Measurements from ENCODE around the gene P3R3URF.

The P3R3URF gene

DNA sequence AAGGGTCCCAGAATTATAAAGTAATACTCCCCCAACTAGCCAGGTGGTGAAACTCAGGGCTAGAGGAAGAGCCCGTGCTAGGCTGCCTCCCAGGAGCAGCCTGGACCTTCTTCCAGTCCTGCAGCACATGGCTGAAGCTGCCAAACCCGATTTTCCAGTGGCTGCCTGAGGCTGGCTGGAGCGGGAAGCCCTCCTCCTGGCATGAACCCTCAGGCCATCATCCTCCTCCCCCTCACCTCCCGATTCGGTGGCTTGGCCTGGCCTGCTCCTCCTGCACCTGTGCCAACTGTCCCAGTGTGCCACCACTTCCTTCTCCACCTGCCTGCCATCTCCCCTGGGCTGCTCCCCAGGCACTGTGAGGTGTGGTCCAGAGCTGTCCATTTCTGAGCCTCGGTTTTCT lies 4.4 kb downstream of the P3R3URF start:
- DNase-seq, result peak; percentile 90

DNA sequence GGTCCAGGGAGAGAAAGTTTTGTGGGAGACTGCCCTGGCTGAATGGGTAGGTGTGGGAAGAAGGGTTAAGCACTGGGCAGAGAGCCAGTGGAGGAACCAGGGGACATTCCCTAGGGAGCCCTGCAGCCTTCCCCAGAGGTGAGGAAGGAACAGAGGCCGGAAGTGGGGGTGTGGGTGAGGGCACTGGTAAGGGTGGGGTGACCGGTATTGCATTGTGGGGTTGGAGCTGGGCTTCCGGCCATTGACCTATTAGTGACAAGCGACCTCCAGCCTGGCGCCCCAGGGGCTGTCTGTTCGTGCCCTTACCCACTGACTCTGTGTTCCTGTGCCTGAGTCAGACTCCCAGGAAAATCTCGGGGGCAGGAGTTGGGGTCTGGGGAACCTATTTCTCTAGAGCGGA lies 4.9 kb downstream of the P3R3URF start:
- no peak for DNase-seq

DNA sequence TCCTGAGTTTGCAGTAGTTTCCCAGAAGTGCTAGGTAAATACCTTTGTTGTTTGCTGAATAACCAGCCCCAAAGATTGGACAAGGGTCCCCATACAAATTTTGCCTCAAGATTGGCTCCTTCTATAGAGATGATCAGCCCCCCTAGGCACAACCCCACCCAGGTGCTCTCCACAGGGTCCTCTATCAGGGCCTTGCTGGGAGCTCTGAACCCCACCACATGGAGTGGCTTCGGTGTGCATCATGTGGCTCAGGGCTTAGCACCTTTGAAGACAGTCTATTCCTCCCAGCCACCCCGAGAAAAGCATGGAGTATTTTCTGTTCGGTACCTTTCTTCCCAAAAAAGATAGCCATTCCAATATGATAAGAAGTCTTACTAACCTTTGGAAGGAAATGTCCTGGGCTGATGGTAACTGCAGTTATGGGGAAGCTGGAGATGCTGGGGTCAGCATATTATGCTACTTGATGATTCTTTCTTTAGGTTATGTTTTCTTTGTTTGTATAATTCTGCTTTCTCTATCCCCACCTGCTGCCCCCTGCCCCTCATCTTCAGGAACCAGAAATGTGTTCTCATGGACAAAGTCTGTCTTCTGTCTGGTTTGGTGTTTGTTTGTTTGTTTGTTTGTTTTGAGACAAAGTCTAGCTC lies 6.4 kb downstream of the P3R3URF start:
- no peak for DNase-seq

DNA sequence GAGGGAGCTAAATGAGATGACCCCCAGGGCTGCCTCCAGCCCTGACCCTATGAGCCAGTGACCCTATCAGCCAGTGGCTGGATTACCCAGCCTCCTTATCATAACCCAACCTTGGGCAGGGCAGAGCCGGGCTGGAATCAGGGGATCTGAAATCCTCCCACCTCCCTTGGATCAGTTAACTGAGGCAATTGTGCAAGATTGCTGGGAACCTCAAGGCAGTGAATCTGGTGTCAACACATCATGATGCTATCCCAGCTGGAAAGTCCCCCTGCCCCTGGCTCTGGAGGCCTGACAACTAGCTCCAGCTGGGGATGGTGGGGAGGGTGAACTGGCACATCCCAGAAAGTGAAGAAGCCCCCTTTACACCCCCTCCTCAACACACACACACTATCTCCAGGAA lies 7.8 kb downstream of the P3R3URF start:
- DNase-seq, result no peak

DNA sequence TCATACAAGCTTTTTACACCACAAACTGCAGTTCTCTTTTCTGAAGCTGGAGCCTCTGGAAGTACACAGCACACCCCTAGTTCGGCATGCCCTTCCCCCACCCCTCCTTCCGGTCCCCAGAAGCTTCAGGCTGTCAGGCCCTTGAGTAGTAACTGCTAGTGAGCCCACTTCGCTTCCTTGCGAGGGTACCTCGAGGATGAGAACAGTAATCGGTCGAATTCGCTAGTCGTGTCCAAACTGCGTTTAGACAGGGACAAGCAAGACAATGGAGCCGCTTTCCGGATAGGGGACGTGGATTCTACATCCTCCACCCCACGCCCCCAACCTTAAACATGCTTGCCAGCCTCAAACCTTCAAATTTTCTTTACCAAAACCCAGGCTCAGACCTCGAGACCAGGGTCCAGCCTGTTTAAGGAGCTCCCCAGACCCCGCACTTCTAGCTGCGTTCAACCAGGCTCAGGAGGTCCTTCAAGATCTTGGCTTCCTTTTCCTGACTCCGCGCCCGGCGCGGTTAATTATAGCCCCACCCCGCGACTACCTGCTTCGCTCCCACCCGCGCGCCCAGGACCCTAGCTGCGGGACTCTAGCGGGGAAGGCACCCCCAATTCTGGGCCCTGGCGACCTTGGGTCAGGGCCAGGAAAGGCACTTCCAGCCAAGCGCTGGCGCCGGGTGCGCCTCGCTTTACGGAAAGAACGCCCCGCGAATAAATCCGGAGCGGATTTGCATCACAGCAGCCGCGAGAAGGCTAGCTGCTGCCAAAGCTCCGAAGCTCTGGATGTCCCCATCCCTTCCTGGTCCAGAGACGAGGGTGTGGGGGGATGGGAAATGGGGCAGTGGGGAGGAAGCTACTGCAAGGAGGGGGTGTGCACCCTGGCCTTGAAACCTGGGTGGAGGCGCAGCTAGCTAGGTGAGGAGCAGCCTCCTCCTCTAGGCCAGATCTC lies 9.5 kb downstream of the P3R3URF start:
- DNase-seq, result no peak

DNA sequence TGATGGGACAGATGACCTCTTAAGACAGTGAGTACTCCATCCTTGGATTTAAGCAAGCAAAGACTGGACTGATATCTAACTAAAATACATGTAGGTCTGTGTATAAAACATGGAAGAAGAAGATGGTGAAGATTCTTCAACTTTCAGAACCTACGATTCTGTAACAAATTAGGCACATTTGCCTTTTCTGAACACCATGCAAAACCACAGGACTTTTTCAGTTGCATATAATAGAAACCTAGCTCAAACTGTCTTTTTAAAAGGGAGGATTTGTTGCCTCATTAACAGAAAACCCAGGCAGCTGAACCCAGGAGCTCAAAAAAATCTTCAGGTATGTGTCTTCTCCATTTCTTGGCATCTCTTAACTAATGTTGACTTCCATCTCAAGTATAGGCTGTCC lies 16.1 kb downstream of the P3R3URF start:
- no peak for DNase-seq

DNA sequence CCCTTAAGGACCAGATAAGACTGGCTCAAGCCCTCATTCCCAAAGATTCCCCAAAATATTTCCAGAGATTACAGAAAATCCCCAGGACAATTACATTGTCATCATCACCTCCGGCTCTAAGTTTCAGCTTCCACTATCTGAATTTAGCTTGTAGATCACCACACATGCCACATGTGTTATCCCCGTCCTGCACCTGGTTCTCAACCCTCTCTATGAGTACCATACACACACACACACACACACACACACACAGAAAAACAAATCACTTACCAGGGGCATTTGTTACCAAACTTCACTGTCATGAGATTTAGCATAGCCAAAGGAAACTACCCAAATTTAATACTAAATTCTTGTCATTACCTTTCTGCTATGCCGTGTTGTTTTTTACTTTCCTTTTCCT lies 16.8 kb downstream of the P3R3URF start:
- no peak for DNase-seq

DNA sequence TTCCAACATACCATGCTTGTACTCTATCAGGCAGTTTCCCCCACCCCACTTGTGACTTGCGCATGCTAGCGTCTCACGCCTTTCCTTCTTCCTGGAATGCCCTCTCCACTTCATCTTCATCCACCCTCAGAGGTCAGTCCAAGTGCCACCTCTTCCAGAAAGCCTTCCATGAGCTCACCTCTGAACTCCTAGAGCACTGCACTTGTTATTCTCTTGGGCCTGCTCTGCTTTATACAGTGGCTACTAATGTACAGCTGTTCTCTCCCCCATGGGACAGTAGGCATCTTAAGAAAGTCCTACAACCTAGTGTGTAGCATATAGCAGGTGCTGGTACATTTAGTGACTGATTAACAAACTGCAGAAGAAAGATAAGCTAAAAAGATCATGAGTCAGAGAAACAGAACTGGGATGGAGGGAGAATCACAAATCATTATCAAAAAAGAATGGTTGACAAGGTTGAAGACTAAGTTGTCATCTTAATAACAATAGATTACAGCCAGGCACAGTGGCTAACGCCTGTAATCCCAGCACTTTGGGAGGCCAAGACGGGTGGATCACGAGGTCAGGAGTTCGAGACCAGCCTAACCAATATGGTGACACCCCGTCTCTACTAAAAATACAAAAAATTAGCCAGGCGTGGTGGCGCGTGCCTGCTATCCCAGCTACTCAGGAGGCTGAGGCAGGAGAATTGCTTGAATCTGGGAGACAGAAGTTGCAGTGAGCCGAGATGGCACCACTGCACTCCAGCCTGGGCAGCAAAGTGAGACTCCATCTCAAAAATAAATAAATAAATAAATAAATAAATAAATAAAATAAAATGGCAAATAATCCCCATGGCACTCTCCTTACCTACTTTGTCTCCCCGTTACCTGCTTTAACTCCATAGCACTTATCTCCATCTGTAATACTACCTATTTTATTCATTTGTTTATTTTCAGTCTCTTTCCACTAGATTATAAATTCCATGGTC lies 17.7 kb downstream of the P3R3URF start:
- no peak for DNase-seq

DNA sequence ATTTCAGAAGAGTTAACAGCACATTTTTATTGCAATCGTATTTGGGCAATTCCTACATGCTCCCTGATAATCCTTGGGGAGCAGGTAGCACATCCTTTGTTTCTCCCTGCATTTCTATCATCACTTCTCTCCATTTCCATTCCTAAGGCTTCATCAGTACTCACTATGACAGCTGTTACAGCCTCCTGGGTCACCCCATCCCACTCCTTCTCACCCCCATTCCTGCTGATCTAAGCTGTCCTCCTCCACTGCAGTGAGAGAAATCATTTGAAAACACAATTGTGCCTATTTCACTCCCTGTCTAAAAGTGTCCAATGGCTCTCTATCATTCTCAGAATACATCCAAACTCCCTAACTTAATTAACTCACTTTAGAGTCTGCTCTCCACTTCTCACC lies 18.4 kb downstream of the P3R3URF start:
- DNase-seq, result no peak

DNA sequence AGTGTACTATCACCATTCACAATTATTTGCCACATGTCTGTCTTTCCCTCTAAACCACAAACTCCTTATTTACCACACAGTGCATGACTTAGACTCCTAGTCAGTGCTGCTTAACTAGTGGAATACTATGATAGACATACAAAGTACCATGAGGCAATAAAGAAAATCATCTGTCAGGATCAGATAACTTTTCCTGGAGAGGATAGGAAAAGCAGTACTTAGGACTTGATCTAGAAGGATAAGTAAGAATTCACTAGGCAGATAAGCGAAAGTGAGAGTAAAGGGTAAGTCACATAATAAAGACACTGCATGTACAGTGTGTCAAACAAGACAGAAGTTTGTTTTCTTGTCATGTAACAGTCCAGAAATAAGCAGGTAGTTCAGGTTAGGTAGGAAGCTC lies 22.6 kb downstream of the P3R3URF start:
- no peak for DNase-seq

DNA sequence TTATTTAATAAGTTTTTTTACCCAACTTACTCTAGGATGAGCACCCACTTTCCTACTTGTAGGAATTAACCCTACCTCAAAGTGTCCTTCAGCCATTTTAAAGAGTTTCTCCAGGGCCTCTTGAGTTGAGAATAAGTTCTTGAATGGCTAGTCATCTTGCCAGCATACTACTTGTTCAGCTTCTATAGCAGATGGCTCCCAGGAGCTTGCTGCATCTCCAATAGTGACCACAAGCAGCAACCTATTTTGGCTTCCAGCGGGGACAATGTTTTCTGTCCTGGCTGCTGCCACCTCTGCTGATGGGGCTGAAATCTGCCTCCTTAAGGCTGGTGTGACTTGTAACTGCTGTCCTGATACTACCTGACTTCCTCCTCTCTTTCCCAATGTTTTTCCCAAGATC lies 23.1 kb downstream of the P3R3URF start:
- no peak for DNase-seq

DNA sequence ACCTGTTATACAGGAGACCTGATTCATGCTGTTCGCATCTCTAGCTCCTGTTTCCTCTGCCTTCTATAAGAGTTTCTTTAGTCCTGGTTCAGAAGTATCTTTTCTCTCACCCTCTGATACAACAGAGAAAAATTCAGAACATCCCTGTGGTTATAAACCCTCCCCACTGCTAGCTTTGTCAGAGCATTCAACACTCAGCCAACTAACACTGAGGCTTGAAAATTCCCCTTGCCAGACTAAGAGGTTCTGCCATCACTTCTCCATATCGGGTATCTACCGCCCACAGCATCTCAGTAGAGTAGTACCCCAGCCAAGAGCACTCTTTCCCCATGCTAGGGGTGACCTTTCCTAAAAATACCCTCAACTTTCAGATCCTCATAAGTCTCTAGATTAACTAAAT lies 24.3 kb downstream of the P3R3URF start:
- no peak for DNase-seq

DNA sequence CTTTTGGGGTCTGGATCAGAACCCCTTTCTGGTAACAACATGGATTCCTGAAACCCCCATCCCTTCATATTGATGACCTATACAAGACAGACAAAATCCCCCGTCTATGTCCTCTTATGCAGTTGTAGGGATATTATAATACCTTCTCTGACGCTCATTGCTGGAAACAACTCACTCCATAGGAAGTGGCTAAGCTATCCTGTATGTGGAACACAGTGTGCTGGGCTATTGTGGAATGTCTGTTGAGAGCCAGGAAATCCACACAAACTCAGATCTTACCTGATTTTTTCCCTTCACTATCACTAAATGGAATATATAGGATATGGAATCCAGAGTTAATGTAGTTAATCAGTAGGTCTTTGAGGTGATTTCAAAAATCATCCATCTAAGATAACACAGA lies 26.2 kb downstream of the P3R3URF start:
- no peak for DNase-seq

DNA sequence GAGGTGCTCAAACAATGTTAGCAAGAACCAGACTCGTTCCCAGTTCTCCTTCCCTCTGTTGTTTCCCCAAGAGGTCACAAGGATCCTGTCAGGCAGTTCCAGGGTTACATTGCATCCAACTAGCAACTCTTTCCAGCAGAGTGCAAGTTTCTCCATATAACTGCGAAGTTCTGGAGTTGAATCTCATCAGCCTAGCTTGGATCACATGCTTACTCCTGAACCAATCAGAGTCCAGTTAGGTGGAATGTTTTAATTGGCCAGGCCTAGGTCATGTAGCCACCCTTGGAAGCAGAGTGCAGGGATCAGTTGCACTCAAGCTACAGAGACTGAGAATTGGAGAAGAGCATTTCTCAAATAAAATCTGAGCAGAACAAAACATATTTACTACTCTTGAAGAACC lies 28.0 kb downstream of the P3R3URF start:
- no peak for DNase-seq

DNA sequence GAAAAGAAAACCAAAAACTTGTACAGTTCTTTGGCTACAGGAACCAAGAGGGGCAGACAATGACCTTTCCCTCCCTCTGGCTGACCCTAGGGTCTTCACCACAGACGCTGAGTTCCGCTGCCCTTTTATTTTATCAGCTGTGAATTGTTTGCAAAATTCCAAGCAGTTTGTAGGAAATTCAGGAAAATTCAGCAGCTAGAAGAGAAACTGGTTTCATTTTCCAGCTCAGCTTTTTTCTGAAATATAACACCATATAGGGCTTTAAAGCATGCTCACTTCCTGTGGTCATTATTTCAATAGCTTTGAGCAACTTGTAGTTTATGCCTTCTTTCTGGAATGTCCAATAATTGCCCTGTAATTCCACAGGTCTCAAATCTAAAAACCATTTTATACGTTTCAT lies 38.4 kb downstream of the P3R3URF start:
- DNase-seq, result no peak

DNA sequence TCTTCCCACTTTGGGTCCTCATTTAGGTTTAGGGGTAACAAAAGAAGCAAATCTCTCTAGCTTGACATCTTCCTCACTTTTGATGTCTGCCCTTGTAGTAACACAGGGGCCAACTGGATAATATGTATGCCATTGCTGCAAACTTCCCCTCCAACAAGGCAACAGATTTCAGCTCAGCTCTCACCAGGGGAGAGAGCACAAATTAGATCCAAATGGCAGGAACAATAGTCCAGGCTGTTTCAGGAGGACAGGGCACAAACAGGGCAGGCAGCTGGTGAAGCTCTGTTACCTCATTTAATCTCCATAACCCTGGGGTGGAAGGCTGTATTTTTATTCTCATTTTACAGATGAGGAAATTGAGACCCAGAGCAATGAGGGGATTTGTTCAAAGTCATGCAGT lies 39.6 kb downstream of the P3R3URF start:
- DNase-seq, result no peak

DNA sequence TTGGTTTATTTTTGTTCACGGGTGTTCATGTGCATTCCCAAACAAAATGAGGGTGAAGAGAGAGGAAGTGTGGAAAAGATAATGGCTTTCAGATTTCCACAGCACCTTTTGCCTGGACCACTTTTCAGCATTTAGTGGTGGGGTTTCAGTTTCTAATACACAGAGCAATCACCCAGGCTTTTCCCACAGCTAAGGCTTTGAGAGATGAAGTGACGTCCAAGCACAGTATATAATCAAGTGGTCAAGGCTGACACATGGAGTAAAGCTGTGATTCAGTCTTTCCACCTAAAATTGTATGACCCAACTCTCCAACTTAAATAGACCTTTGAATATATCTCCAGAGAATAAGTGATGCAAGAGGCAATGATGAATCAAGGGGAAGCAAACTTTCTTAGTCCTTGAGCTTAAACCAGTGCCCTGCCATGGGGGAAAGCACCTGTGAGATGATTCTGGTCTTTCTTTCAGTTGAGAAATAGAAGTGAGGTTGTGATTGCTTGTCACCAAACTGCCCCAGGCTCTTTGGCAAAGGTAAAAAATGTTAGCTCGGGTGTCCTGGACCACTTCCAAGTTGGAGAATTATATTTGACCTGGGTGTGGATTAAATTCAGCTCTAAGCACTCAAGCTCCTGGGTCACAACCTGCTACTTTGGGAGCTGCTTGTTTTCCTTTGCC lies 41.5 kb downstream of the P3R3URF start:
- DNase-seq, result no peak

DNA sequence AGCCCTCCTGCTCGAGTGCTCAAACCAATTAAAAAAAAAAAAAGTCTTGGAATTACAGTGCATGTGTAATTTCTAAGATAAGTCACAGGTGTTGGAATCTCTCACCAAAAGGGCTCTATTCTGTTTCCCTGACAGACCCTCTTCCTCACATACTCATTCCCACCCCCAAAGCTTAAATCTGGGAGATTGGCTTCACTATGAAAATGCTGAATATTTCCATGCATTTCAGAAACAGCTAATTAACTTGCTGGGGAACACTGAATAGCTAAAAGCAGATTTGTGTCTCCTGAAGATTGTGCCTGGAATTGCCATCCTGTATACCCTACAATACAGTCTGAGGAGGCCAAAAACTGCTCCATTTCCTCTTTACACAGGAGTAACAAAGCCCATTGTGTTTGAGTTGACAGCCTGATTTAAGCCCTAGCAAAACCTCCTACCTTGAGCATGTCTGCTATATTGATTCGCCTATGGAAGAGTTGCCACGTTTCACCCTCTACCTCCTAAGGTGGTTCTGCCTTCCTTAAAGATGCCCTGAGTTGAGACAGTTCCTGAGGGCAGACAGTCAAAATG lies 42.4 kb downstream of the P3R3URF start:
- DNase-seq, result no peak

DNA sequence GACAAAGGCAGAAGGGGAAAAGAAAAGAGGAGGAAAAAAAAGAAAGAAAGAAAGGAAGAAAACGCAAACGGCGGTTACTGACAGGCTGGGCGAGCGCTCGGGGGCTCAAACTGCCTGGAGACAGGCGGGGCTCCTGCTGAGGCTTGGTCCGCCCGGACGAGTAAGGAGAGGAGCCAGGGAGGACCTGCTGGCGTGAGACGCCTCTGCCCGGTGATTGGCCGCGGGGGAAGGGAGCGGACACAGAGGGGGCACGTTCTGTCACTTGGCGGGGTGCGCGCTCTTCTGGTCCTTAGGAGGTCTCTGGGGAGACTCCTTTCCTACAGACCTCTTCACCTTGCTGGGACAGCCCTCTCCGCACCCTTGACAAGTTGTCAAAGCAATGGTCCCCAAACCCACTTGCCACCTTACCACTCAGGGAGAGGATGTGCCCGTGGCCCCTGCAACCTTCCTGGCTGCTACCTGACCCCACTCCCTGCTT lies 43.1 kb downstream of the P3R3URF start:
- no peak for DNase-seq

DNA sequence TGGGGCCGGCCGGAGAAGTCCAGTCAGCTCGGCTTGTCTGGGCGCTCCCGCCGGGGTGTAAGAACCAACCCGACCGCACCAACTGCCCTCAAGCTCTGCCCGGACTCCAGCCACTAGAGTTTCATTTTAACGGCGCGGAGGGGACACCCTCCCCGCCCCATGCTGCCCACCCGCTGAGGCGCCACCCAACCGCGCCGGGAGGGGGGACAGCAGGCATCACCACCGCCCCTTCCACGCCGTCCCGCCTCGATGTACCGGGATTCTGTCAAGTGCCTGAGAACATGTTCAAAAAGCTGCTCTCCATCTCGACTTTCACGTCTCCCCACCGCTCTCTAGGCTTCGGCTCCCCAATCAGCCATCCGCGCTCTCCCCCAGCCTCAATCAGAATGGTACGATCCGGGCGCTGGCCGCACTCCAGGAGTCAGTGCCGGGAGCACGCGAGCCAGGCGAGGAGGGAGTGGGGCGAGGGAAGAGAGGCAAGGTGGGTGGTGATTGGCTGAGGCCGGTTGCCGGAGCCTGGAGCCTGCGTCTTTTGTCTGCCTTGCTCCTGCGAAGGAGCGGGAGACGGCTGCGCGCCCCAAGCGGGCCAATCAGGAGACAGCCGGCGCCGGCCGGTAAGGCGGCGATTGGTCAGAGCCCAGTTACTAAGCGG lies 43.6 kb downstream of the P3R3URF start, which contains the start of gene PIK3R3:
Gene PIK3R3, minus strand, starts transcription at position 101 of the 652 bp plus-strand sequence. CDS start 677 bp downstream, outside the sequence.
- peak; percentile 100 for DNase-seq

Measured in islet precursor cell (in vitro differentiated cells).